ENCODE measurements around the gene AVPI1.

AVPI1 gene, protein sequence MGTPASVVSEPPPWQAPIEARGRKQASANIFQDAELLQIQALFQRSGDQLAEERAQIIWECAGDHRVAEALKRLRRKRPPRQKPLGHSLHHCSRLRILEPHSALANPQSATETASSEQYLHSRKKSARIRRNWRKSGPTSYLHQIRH

DNA sequence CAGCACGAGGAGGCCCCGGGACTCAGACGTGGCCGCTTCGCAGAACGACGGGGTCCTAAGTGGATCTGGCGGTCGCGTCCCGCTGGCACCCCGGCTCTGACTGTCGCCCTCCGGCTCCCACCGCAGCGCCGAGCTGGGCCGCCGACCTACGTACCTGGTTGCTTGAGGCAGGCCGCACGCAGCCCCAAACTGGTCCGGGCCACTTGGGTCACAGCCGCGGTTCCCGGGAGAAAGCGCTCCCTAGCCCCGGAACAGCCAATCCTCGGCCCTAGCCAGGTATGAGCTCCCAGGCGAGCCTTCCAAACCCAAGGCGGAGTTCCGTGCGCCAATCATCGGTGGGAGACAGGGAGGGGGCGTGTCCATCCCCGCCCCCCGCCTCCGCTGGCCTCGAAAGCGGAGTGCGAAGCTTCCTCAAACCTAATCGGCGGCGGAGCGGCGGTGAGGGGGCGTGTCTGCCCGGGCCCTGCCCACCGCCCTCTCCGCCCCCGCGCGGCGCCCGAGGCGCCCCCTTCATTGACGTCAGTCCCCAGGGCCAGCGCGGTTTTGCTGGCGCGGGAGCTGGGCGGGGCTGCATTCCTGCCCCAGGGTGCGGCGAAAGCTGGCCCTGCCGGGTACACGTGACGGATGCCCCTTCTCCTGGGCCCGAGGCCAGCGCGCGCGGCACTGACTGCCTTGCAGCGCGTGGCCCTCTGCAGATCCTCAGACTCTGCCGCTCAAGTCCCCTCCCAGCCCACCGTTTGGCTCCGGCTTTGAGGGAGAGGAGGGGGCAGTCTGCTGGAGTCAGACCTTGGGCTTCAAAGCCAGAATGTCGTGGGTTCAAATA, at the start of gene AVPI1:
AVPI1 (minus strand) TSS at position 280 of the 823 bp plus-strand sequence. CDS start 7,336 bp downstream, outside the sequence.
- DNase-seq (ENCODE audit: low spot score), result peak; percentile 93

DNA sequence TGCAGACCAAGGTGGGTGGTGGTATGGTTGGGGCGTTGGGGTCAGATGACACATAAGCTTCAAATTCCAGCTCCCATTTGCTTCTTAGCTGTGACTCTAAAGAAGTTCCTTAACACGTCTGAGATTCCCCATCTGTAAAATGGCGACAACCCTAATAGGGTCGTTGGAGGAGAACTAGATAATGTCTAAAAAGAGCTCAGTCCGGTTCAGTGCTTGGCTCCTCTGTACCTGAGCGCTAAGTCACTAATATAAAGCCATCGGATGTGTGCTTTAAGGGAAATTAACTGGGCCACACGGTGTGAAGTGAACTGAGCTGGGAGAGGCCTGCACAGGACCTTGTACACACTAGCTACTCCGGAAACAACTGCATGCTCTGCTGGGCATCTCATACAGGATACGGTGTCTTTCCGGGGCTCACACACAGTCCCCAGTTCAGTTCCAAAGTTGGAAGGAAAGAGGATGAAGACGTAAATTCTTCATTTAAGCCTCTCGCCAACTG, 49.4 kb upstream of the AVPI1 start:
- no peak for DNase-seq (ENCODE audit: low spot score)

DNA sequence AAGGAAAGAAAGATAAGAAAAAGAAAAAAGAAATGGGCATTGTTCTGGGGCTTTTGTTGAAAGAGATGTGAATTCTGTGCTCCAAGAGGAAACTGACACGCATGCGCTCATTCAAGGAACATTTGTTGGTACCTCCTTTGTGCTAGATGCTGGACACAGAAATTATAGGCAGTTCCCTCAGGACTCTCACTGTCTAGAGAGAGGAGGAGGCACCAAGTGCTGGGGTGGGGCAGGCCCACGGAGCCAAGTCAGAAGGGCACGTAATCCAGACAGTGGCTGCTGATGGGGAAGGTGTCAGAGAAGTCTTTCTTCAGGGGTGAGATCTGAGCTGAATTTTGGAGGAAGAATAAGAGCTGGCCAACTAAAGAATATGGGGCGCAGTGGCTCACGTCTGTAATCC, 47.0 kb upstream of the AVPI1 start:
- DNase-seq (ENCODE audit: low spot score), result no peak

DNA sequence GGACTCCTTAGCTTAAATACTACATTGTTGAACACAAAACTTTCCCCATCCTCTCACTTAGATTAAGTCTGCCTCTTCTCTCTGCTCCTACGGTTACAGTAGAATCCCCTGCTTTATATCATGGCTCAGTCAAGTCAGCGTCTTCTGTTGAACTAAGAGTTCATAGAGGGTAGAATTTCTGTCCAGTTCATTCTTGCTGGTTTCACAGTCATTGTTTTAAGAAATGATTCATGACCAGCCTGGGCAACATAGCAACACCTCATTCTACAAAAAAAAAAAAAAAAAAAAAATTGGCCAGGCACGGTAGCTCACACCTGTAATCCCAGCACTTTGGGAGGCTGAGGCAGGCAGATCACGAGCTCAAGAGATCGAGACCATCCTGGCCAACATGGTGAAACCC, 46.2 kb upstream of the AVPI1 start:
- DNase-seq (ENCODE audit: low spot score), result no peak

DNA sequence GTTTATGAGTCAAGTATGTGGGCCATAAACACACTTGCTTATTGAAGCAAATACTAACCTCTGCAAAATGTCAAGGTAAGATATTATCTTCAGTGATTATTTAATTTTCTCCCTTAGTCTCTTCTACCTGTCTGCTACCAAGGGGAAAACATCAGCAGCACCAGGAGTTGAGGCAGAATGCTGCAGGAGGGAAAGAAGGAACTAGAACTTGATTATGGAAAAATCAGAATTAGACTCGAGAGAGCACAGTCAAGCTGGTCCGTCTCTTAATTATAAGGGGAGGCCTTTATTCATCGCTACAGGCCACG, 45.0 kb upstream of the AVPI1 start:
- DNase-seq (ENCODE audit: low spot score), result no peak

DNA sequence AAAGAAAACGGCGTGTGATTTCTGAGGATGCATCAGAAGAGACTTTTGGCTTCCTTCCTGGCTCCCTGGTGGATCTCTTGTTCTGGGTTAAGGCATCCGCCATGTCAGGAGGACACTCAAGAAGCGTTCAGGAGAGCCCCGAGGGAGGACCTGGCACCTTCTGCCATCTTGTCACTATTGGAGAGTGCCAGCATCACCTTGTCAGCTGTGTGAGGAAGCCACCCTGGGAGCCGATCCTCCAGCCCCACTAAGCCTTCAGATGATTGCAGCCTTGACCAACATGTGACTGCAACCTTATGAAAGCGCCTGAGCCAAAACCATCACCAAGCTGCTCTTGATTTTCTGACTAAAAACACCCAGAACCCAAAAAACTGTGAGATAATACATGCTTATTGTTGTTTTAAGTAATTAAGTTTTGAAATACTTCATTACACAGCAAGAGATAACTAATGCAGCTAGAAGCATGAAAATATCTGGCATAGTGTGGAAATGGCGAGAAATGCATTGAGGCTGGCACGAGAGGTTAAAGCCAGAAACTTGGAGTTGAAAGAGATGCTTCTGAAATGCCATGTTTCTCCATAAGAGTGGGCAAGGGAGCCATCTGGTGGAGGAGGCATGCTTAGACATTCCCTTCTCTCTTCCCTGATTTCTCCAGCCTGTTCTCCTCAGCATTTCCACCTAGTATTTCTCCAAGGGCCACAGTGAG, 44.5 kb upstream of the AVPI1 start:
- DNase-seq (ENCODE audit: low spot score), result peak; percentile 59

DNA sequence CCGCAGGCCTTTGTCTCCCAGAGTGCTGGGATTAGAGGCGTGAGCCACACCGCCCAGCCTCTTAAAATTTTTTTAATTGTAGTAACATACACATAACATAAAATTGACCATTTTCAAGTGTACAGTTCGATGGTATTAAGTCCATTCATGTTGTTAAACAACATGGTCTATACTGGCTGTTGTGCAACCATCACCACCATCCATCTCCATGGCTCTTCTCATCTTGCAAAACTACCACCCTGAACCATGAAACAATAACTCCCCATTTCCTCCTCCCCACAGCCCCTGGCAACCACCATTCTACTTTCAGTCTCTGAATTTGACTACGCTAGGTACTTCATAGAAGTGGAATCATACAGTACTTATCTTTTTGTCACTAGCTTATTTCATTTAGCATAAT, 42.0 kb upstream of the AVPI1 start:
- no peak for DNase-seq (ENCODE audit: low spot score)

DNA sequence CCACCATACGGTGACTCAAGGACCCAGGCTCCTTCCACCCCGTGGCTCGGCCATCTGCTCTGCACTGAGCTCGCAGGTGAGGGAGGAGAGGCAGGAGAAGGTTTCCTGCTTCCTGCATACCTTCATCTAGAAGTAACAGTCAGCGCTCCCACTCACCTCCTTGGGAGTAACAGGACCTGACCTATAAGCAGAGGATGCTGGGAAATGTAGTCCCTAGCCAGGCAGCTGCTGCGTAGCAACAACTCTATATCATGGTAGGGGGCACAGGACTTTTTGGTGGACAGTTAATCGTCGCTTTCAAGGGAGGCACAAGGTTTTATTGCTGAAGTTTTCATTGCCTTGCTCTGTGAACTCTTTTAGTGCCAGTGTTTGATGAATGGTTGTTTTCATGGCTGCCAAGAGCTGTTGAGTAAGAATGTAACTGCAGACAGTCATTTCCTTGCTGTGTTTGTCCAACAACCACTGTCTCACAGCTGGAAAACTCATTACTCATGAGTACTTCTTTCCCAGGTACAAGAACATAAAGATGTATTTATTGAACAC, 39.7 kb upstream of the AVPI1 start:
- DNase-seq (ENCODE audit: low spot score), result no peak

DNA sequence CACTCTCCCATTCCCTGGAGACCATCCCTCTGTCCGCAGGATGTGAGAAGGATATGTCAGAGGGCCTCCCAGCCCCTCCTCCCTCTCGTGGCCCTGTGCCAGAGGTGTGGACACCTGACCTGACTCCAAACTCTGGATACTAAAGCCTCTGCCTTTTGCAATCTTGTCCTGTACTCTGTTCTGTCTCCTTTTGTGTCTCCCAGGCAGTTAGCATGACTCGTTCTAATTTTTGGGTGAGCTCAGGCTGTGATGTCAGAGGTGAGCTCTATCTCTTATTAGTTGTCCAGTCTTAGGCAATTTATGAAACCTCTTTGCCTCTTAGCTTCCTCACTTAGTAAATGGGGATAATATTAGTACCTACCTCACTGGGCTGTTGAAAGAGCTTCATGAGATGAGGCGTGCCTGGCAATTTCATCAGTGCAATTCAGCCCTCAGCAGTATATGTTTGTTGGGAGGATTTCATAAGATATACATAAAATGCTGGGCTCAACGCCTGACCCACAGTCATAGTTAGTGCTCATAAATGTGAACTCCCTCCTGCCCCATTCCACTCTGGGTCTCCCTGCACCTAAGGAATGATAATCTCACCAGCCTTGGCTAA, 37.4 kb upstream of the AVPI1 start:
- no peak for DNase-seq (ENCODE audit: low spot score)

DNA sequence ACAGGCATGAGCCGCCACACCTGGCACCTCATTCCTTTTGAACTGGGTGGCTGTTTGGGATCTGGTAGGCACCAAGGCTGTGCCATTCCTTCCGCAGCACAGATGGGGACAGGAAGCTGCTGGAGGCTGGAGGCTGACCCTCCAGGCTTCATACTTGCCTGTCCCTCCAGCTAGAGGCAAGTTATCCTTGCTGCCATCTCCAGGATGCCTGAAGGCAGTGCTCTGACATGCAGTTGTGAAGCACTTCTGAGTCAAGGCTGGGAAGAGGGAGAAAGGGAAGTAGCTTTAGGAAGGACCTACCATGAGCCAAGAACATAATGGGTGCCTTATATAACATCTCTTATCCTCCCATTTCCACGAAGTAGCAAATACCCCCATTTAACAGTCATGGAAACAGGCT, 36.0 kb upstream of the AVPI1 start:
- DNase-seq (ENCODE audit: low spot score), result no peak

DNA sequence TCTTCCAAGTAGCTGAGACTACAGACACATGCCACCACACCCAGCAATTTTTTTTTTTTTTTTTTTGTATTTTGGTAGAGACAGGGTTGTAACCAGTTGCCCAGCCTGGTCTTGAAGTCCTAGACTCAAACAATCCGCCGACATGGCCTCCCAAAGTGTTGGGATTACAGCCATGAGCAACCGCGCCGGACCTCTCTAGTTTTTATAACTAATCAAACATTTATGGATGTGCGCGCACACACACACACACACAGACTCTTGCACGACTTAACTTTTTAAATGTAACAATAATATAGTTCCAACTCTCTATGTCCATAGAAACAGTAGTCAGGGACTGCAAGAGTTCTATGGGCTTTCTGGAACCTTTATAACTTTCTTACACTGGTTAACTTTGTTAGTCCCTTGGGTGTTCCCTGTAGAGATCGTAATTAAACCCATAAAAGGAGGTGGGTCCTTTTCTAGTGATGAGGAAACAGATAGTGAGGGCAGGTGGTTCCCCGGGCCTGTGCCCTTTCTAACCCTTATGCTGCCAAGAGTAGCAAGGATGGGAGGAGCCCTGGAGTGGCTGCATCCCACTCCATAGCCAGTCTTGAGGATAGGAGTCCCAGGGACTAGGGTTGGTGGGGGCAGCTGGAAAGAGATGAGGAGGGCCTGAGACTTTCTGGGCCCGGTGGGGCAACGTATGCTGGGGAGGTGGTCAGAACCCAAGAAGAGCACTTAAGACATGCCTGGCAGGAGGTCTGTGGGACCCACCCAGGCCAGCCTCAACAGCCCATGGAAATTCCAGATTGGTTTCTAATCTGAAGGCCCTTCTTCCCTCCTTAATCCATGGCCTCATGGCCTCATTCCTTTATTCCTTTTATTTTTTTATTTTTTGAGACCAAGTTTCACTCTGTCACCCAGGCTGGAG, 35.1 kb upstream of the AVPI1 start:
- DNase-seq (ENCODE audit: low spot score), result no peak

DNA sequence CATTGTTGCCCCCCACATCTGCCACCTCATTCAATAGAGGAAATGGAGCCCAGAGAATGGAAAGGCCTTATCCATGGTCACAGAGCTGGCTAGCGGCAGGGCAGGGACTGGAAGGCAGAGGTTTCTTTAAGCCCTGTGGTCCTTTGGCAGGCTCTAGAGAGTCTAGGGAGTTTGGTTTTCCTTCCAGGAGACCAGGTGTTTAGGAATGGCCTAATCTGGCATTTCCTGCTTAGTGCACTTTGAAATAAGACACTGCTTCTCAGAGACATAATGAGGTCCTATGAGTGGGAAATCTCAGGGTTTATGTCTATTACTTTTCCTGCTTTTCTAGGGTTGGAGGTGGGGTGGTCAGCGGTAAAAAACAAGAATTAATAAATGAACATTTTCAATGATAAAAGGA, 32.6 kb upstream of the AVPI1 start:
- no peak for DNase-seq (ENCODE audit: low spot score)

DNA sequence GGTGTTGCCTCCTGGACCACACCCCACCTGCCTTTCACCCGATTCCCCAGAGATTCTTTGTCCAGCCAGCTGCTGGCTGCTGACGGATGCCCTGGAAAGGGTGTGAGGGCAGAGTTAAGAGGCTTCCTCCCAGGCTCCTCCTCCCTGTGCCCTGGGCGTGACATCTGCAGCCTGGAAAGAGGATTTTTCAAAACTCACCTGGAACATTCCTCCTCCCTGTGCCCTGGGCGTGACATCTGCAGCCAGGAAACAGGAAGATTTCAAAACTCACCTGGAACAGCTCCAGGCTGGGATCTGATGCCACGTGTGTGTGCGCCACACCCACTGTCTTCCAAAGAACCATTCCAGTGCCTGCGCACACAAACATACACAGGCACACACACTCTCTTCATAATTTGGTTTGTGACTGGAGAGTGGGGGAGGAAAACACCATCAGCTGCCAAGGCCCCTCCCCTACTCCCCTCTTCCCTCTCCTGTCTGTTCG, 31.7 kb upstream of the AVPI1 start:
- DNase-seq (ENCODE audit: low spot score), result no peak

DNA sequence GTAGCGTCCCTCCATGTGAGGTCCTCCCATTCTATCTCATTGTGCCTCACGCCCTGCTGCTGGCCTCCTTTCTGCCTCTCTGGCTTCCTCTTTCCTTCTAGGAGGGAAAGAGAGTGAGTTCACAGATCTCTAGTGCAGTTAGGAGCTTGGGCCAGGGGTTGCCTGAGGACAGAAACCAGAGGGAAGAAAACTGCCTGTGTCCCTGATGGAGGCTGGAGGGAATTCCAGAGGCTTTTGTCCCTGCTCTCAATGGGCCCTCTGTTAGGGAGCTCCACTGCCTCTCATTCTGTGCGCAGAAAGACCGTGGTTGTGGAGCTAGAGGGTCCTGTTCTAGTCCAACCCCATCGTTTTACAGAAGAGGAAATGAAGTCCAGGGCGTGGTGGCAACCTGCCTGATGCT, 31.1 kb upstream of the AVPI1 start:
- DNase-seq (ENCODE audit: low spot score), result no peak

DNA sequence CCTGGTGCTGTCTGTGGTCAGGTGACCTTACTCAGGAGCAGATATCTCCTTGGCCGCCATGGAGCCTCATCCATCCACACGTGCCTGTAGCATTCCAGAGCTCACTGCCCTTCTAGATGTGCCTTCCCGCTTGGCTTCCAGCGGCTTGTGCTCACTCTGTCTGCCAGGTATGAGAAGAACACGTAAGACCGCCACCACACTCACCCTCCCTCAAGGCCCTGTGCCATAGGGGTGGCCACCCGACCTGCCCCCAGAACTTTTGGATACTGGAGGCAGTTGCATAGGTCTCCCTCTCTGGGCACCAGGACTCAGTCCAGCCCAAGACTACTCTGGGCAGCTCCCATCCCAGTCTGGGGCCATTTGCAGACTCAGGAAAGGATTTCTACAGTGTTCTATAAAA, 30.6 kb upstream of the AVPI1 start:
- no peak for DNase-seq (ENCODE audit: low spot score)

DNA sequence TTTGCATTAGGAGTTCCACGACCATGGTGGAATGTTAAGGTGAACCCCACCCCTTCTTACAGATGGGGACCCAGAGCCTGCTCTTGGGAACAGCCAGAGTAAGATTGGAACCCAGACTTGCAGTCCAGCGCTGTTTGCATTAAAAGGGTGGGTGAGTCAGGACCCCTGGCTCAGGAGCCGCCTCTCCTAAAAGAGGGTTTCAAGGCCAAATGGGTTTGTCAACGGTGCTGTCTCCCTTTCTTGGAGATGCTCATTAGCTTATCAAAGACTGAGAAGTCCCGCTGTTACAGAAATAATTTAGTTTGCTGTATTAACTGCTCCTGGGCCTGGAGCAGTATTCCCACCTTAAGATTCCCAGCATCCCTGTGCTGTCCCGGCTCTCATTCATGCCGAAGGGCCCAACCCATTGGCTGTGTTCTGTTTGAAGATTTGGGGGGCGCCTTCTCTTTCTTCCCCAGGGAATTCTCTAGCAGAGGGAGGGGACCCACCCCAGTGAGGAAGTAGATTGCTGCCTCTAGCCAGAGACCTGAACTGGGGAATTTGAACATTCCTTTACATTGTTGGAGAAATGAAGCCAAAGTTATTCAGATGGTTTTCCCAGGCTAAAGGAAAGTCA, 28.3 kb upstream of the AVPI1 start:
- no peak for DNase-seq (ENCODE audit: low spot score)

DNA sequence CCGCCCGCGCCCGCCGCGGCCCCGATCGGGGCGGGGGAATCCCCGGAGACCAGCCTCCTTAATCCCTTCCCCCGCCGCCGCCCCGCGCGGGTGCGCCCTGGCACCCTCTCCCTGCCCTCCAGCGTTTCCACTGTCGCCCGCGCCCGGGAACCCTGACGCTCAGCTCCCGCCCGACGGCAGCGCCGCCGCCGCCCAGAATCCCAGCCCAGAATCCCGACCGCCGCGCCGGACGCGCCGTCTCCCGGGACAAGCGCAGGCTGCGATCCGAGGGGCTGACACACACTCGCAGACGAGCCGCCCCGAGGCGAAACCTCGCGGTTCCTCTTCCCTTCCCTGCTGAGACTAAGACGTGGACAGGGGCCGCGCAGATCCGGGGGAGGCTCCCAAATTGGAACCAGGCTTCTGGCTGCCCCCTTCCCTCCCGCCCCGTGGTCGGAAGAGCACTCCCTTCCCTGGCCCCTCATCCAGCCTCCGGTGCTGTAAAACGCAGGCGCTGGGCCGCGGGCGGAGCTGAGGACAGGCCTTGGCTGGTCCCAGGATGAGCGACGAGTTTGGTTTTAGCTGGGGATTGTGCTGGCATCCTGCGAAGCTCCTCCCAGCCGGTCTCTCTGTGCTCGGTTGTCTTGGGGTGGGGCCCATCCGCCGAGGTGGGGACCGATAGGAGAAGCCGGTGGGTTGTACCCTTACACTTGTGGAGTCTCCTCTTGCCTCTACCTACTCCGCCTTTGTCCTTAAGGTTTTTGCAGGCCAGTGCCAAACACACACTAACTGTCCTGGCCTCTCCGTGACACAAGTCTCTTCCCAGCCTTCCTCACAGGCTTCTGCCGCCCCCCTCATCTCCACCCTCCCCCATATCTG, 27.6 kb upstream of the AVPI1 start:
- DNase-seq (ENCODE audit: low spot score), result peak; percentile 80

DNA sequence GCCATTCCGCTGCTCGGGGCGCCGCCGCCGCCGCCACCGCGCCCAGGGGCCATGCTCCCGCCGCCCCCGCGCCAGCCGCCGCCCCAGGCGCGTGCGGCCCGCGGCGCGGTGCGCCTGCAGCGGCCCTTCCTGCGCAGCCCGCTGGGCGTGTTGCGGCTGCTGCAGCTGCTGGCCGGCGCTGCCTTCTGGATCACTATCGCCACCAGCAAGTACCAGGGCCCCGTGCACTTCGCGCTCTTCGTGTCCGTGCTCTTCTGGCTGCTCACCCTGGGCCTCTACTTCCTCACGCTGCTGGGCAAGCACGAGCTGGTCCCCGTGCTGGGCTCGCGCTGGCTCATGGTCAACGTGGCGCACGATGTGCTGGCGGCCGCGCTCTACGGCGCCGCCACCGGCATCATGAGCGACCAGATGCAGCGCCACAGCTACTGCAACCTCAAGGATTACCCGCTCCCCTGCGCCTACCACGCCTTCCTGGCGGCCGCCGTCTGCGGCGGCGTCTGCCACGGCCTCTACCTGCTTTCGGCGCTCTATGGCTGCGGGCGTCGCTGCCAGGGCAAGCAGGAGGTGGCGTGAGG, 26.9 kb upstream of the AVPI1 start:
- DNase-seq (ENCODE audit: low spot score), result peak; percentile 71

DNA sequence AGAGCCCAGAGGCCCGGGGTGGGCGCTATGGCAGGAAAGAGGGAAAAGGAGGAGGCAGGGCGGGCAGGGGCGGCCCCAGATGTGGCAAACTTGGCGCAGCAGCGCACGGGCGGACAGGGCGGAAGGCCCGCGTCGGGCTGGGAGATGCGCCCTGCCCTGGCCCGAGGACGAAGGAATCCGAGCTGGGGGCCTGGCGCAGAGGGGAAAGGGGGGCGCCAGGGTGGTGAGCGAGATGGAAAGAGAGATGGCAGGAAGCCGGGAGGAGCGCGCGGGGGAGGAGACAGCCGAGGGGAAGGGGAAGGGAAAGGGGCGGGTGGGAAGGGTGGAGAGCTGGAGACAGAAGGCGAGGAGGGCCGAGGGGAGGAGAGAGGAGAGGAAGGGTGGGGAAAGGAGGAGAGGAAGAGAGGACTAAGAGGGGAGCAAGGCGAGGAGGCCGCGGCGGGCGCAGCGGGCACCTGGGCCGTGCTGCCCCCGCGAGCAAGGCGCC, 26.3 kb upstream of the AVPI1 start, which contains the start of gene MARVELD1:
MARVELD1 (plus strand) TSS at position 392 of the 487 bp plus-strand sequence. CDS start 147 bp downstream, outside the sequence.
- DNase-seq (ENCODE audit: low spot score), result peak; percentile 80

Data from D341Med (cell line).